ENCODE data around the gene TRDMT1. TPM values are rescaled to one million over a fixed set of nuclear protein-coding genes. Genes with fewer than 3 reads are reported as not detected.

Gene TRDMT1
- total RNA-seq, 1 experiment from 2014 or later, result 8.3 TPM

DNA sequence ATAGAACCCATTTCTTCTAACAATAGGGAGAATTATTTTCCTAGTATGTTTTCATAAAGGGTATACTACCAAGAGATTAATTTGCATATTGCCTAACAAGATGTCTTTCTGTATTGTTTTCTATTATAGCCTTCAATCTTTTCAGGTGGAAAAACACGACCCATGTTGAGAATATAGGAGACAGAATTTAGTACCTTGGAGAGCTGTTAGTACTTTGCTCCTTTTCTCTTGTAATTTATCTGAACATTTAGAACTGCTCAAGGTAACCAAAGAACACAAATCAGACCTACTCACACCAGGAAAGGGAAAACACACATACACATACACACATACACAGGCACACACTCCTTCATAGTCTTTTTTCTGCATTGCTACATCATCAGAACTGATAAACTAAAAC lies 7.8 kb upstream of the TRDMT1 start:
- Histone ChIP-seq H3K79me2 (ENCODE audit: low read length) (no peaks in the 10 kb centered on the region), H3K4me3 (ENCODE audit: low read length) (no peak overlapping the region), H2AFZ (ENCODE audit: low read length) (no peak overlapping the region), H3K36me3 (ENCODE audit: insufficient read depth, low read length) (no peaks in the 10 kb centered on the region), H3K4me1 (ENCODE audit: low read length) (no peaks in the 10 kb centered on the region), H3K9ac (ENCODE audit: low read length) (no peak overlapping the region), H3K9me2 (replicated peaks; ENCODE audit: insufficient read depth, low read length) (no peaks in the 10 kb centered on the region), H4K20me1 (ENCODE audit: insufficient read depth, low read depth, low read length) (no peaks in the 10 kb centered on the region), H3K27ac (ENCODE audit: low read length) (no peak overlapping the region), H3K4me2 (ENCODE audit: low read depth, low read length, poor library complexity, severe bottlenecking) (no peak overlapping the region), H3K27me3 (ENCODE audit: low read length) (no peaks in the 10 kb centered on the region), H3K9me3 (ENCODE audit: low read length) (no peaks in the 10 kb centered on the region)
- DNase-seq, result no peak

DNA sequence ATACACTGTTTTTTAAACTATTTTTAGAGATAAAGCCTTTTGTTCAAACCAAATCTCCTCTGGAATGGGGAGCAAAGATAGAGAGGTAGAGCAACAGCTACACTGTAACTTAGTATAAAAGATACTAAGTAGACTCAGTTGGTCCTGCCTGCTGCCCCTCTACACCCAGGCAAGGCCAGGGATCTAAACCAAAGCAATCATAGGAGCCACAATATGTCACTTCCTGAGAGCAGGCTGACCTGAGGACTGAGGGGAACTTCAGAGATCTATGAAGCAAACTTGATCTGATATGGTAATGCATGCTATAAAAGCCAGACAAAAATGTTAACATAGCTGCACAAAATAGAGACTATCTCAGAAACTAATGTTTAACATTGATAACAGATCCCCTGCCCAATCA lies 7.0 kb upstream of the TRDMT1 start:
- no peak for DNase-seq
- Histone ChIP-seq H3K4me3 (ENCODE audit: low read length) (no peak overlapping the region), H3K4me1 (ENCODE audit: low read length) (no peaks in the 10 kb centered on the region), H3K4me2 (ENCODE audit: low read depth, low read length, poor library complexity, severe bottlenecking) (no peak overlapping the region), H2AFZ (ENCODE audit: low read length) (no peak overlapping the region), H3K27me3 (ENCODE audit: low read length) (no peaks in the 10 kb centered on the region), H3K79me2 (ENCODE audit: low read length) (no peaks in the 10 kb centered on the region), H3K36me3 (ENCODE audit: insufficient read depth, low read length) (no peaks in the 10 kb centered on the region), H3K9me2 (replicated peaks; ENCODE audit: insufficient read depth, low read length) (no peaks in the 10 kb centered on the region), H4K20me1 (ENCODE audit: insufficient read depth, low read depth, low read length) (no peaks in the 10 kb centered on the region), H3K9ac (ENCODE audit: low read length) (no peak overlapping the region), H3K27ac (ENCODE audit: low read length) (no peak overlapping the region), H3K9me3 (ENCODE audit: low read length) (no peaks in the 10 kb centered on the region)

DNA sequence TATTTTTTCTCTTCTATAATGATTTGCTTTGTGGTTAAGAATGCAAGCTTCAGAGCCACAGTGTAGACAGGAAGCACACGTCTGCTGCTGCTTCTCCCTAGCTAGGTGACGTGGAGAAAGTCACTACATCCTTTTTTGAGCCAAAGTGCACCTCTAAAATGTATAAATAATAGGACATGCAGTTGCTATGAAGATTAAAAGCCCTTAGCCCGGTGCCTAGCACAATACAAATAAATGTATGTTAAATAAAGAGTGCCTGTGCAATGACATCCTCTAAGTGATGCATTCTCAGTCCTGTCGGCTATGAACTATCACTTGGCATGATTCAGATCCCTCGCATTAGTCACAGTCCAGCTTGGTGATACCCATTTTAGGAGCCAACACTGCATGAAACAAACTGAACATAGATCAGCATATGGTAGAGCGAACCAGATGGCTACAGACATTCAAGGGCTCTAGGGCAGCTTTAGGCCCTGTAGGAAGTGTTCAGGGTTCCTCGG lies 4.8 kb upstream of the TRDMT1 start:
- Histone ChIP-seq H3K79me2 (ENCODE audit: low read length) (no peaks in the 10 kb centered on the region), H2AFZ (ENCODE audit: low read length) (no peak overlapping the region), H3K9ac (ENCODE audit: low read length) (no peak overlapping the region), H3K36me3 (ENCODE audit: insufficient read depth, low read length) (no peaks in the 10 kb centered on the region), H3K4me1 (ENCODE audit: low read length) (peaks cover 5% of the 10 kb centered on the region), H3K9me3 (ENCODE audit: low read length) (no peaks in the 10 kb centered on the region), H3K4me2 (ENCODE audit: low read depth, low read length, poor library complexity, severe bottlenecking) (no peak overlapping the region), H3K27ac (ENCODE audit: low read length) (no peak overlapping the region), H3K27me3 (ENCODE audit: low read length) (no peaks in the 10 kb centered on the region), H4K20me1 (ENCODE audit: insufficient read depth, low read depth, low read length) (no peaks in the 10 kb centered on the region), H3K4me3 (ENCODE audit: low read length) (no peak overlapping the region), H3K9me2 (replicated peaks; ENCODE audit: insufficient read depth, low read length) (no peaks in the 10 kb centered on the region; the same call in 1 of the 2 replicates)
- no peak for DNase-seq

DNA sequence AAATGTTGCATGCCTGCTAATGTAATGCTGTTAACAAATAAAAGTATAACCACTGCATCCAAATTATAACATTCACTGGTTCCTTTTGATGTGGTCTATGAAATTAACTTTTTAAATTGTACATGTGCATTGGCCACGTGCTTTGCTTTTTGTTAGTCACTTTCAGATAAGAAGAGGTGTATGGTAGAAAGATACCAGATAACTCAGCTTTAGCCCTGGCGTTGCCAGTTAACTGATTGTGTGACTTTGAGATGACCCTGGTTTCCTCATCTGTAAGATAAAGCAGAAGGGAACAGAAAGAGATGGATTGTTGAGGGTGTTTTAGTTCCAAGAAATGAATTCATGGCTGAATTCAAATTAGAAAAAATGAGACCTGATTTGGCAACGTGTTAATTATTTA lies 1.9 kb upstream of the TRDMT1 start:
- no peaks in the 10 kb centered on the region for H3K9me3 ChIP-seq (ENCODE audit: low read length)
- H4K20me1 ChIP-seq (ENCODE audit: insufficient read depth, low read depth, low read length), result no peaks in the 10 kb centered on the region
- H3K79me2 ChIP-seq (ENCODE audit: low read length), result no peaks in the 10 kb centered on the region
- peak overlapping the region; percentile 45; the same call in 1 of the 2 replicates for H2AFZ ChIP-seq (ENCODE audit: low read length)
- H3K9me2 ChIP-seq (replicated peaks; ENCODE audit: insufficient read depth, low read length), result no peaks in the 10 kb centered on the region; the same call in 1 of the 2 replicates
- H3K4me3 ChIP-seq (ENCODE audit: low read length), result no peak overlapping the region
- H3K4me2 ChIP-seq (ENCODE audit: low read depth, low read length, poor library complexity, severe bottlenecking), result no peak overlapping the region
- H3K27me3 ChIP-seq (ENCODE audit: low read length), result no peaks in the 10 kb centered on the region
- no peak overlapping the region for H3K27ac ChIP-seq (ENCODE audit: low read length)
- H3K9ac ChIP-seq (ENCODE audit: low read length), result no peak overlapping the region
- no peaks in the 10 kb centered on the region for H3K36me3 ChIP-seq (ENCODE audit: insufficient read depth, low read length)
- no peak for DNase-seq
- peaks cover 18% of the 10 kb centered on the region for H3K4me1 ChIP-seq (ENCODE audit: low read length)

DNA sequence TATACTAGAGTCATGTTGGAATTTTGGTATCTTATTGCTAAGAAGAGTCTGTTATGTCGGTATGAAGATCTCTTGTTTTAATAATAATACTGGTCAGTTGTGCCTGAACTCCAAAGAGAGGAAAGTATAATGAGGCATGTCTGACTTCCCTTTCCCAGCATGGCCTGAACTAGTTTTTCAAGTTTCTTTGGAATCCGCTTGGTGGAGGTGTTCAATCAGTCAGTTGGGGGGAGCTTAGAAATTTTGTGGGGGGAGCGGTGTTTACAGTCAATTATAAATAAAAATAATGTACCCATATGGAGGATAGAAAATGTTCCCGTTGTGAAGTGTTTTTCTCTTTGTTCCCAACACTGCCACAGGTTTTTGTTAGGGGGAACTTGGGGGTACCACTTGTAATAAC lies 1.5 kb upstream of the TRDMT1 start:
- no peak overlapping the region for H3K9ac ChIP-seq (ENCODE audit: low read length)
- no peaks in the 10 kb centered on the region for H3K79me2 ChIP-seq (ENCODE audit: low read length)
- H2AFZ ChIP-seq (ENCODE audit: low read length), result peak overlapping the region; percentile 45; the same call in 1 of the 2 replicates
- H3K27ac ChIP-seq (ENCODE audit: low read length), result no peak overlapping the region
- H3K36me3 ChIP-seq (ENCODE audit: insufficient read depth, low read length), result no peaks in the 10 kb centered on the region
- H3K4me2 ChIP-seq (ENCODE audit: low read depth, low read length, poor library complexity, severe bottlenecking), result no peak overlapping the region
- peaks cover 18% of the 10 kb centered on the region for H3K4me1 ChIP-seq (ENCODE audit: low read length)
- H3K9me3 ChIP-seq (ENCODE audit: low read length), result no peaks in the 10 kb centered on the region
- no peak for DNase-seq
- H3K27me3 ChIP-seq (ENCODE audit: low read length), result no peaks in the 10 kb centered on the region
- no peaks in the 10 kb centered on the region for H4K20me1 ChIP-seq (ENCODE audit: insufficient read depth, low read depth, low read length)
- no peak overlapping the region for H3K4me3 ChIP-seq (ENCODE audit: low read length)
- no peaks in the 10 kb centered on the region; the same call in 1 of the 2 replicates for H3K9me2 ChIP-seq (replicated peaks; ENCODE audit: insufficient read depth, low read length)

DNA sequence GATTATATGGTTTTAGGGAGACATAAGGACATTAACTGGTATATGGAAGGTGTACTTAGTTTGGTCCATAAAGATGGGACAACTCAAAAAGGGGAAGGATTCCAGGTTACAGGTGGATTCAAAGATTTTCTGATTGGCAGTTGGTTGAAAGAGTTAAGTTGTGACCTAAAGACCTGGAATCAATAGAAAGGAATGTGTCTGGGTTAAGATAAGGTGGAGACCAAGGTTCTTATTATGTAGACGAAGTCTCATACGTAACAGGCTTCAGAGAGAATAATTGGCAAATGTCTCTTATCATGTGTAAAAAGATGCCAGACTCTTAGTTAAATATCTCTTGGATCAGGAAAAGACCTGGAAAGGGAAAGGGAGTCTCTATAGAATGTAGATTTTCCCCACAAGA lies 1.0 kb upstream of the TRDMT1 start:
- no peaks in the 10 kb centered on the region for H4K20me1 ChIP-seq (ENCODE audit: insufficient read depth, low read depth, low read length)
- no peaks in the 10 kb centered on the region; the same call in 1 of the 2 replicates for H3K9me2 ChIP-seq (replicated peaks; ENCODE audit: insufficient read depth, low read length)
- H3K9me3 ChIP-seq (ENCODE audit: low read length), result no peaks in the 10 kb centered on the region
- no peak overlapping the region for H3K27ac ChIP-seq (ENCODE audit: low read length)
- H3K79me2 ChIP-seq (ENCODE audit: low read length), result no peaks in the 10 kb centered on the region
- H3K36me3 ChIP-seq (ENCODE audit: insufficient read depth, low read length), result no peaks in the 10 kb centered on the region
- no peaks in the 10 kb centered on the region for H3K27me3 ChIP-seq (ENCODE audit: low read length)
- no peak overlapping the region for H3K4me2 ChIP-seq (ENCODE audit: low read depth, low read length, poor library complexity, severe bottlenecking)
- peak overlapping the region; percentile 99 for H2AFZ ChIP-seq (ENCODE audit: low read length)
- no peak overlapping the region for H3K9ac ChIP-seq (ENCODE audit: low read length)
- H3K4me1 ChIP-seq (ENCODE audit: low read length), result peaks cover 18% of the 10 kb centered on the region
- H3K4me3 ChIP-seq (ENCODE audit: low read length), result no peak overlapping the region
- DNase-seq, result no peak

DNA sequence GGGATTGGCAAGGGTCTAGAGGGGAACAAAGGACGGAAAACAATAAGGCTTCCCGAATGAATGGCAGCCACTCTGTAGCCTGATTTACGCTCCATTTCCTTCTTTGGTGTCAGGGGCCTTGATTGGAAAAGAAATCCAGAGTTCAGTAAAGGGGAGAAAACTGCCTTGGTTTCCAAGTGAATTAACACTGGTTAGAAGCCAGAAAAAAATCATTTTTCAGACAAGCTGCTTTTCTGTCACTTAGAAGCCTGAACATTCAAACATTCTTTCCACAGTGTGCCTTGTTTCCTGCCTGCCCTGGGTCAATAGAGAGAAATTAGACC lies 283 bp upstream of the TRDMT1 start:
- H2AFZ ChIP-seq (ENCODE audit: low read length), result peak overlapping the region; percentile 99
- no peaks in the 10 kb centered on the region for H3K9me3 ChIP-seq (ENCODE audit: low read length)
- H3K27me3 ChIP-seq (ENCODE audit: low read length), result no peaks in the 10 kb centered on the region
- peak overlapping the region; percentile 86 for H3K4me3 ChIP-seq (ENCODE audit: low read length)
- peaks cover 18% of the 10 kb centered on the region for H3K4me1 ChIP-seq (ENCODE audit: low read length)
- no peak for DNase-seq
- H3K4me2 ChIP-seq (ENCODE audit: low read depth, low read length, poor library complexity, severe bottlenecking), result peak overlapping the region; percentile 99
- H3K79me2 ChIP-seq (ENCODE audit: low read length), result no peaks in the 10 kb centered on the region
- no peaks in the 10 kb centered on the region; the same call in 1 of the 2 replicates for H3K9me2 ChIP-seq (replicated peaks; ENCODE audit: insufficient read depth, low read length)
- no peak overlapping the region for H3K27ac ChIP-seq (ENCODE audit: low read length)
- H3K36me3 ChIP-seq (ENCODE audit: insufficient read depth, low read length), result no peaks in the 10 kb centered on the region
- H4K20me1 ChIP-seq (ENCODE audit: insufficient read depth, low read depth, low read length), result no peaks in the 10 kb centered on the region
- H3K9ac ChIP-seq (ENCODE audit: low read length), result peak overlapping the region; percentile 80

DNA sequence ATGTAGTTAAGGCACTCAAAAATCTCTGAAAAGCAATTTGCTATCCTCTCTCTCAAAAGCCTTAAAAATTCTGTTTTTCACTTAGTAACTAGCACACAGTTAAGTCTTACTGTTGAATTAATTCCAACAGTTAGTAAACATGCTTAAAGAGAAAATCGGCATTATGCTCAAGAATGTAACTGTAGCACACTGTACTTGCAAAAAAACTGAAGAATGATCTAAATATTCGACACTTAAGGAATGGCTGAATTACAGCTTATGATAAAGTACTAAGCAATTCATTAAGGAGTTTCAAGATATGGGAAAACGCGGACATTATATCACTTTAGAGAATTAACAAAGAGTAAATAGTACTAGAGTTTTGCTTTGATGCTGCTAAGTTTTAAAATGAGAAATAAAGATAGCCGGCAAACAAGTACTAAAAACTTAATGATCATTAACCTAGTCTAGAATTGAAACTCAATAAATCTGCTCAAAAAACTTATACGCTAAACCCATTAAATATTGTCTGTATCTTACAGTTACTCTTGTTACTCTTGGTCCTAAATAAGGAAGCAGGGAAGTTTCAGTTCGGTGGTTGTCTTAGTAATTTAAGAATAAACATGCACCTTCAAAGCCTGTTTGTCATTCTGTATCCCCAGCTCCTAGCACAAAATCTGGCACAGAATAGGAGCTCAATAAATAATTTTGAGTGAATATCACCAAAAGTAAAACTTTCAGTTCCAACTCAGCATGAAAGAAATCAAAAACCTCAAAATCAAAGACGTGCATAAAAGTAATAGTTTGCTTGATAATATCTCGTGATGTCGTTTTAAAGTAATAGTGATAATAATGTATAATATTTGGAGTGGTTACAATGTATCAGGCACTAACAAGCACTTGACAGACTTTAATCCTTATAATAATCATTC lies 1.2 kb downstream of the TRDMT1 start:
- H3K36me3 ChIP-seq (ENCODE audit: insufficient read depth, low read length), result no peaks in the 10 kb centered on the region
- H2AFZ ChIP-seq (ENCODE audit: low read length), result peak overlapping the region; percentile 99; the same call in 1 of the 2 replicates
- no peaks in the 10 kb centered on the region for H3K27me3 ChIP-seq (ENCODE audit: low read length)
- H3K4me1 ChIP-seq (ENCODE audit: low read length), result peaks cover 18% of the 10 kb centered on the region
- no peaks in the 10 kb centered on the region; the same call in 1 of the 2 replicates for H3K9me2 ChIP-seq (replicated peaks; ENCODE audit: insufficient read depth, low read length)
- no peaks in the 10 kb centered on the region for H4K20me1 ChIP-seq (ENCODE audit: insufficient read depth, low read depth, low read length)
- no peak for DNase-seq
- no peaks in the 10 kb centered on the region for H3K9me3 ChIP-seq (ENCODE audit: low read length)
- H3K4me3 ChIP-seq (ENCODE audit: low read length), result peak overlapping the region; percentile 86
- no peaks in the 10 kb centered on the region for H3K79me2 ChIP-seq (ENCODE audit: low read length)
- H3K9ac ChIP-seq (ENCODE audit: low read length), result peak overlapping the region; percentile 80
- no peak overlapping the region for H3K27ac ChIP-seq (ENCODE audit: low read length)
- H3K4me2 ChIP-seq (ENCODE audit: low read depth, low read length, poor library complexity, severe bottlenecking), result peak overlapping the region; percentile 99
